ENCODE data around the gene RNF144B.

GRCh38 chr6:18467741-18468502 is 80.8 kb downstream of the RNF144B start:
- TF ChIP-seq CTCF (IDR thresholded peaks at IDR 0.05) (no peak), POLR2A (IDR thresholded peaks at IDR 0.05) (no peak)

Measured in thyroid gland (tissue), 4 donors.